IMR-90 (cell line): Measurements from ENCODE around the gene LTA. TPM values are rescaled to one million over a fixed set of nuclear protein-coding genes. Genes with fewer than 3 reads are reported as not detected.

Source experiments
- ATAC-seq: fragments of 200-7000 bp; cut with Tn5 transposase; 2 replicates; pipeline ENCODE4 v1.9.1; 2020; ENCODE audit warnings: low read depth, mild to moderate bottlenecking, moderate library complexity
- BruUV-seq: library from RNA; stranded (reverse); fragments of 400-500 nt; replicated peaks from 2 replicates; lab custom pipeline; 2021; lab: Mats Ljungman, UMichigan
- CTCF ChIA-PET: fragments of 300-600 bp; formaldehyde crosslinking; extraction: SDS; loops from one replicate; lab custom pipeline; 2021; ENCODE audit warnings: antibody characterized with exemption; lab: Yijun Ruan, JAX
- POLR2A ChIA-PET: fragments of 300-600 bp; sonication (Branson Sonifier 250); formaldehyde crosslinking; loops from one replicate; lab custom pipeline; 2022; ENCODE audit warnings: antibody characterized with exemption; ENCODE audit not compliant: unreplicated experiment; lab: Charles Lee
- DNase-seq: peaks from one replicate; pipeline ENCODE4 v3.0.0; 2013
- H2AFZ ChIP-seq: replicated peaks from 2 replicates; pipeline ENCODE3; 2013; ENCODE audit warnings: low read length, mild to moderate bottlenecking; ENCODE audit not compliant: poor library complexity
- H2AK5ac ChIP-seq: 2 replicates; pipeline ENCODE4 v1.6.1; 2013; ENCODE audit warnings: low read depth, low read length, inconsistent platforms
- H2AK9ac ChIP-seq: replicated peaks from 2 replicates; pipeline ENCODE3; 2013; ENCODE audit warnings: mild to moderate bottlenecking, low read depth, low read length, moderate library complexity; ENCODE audit not compliant: poor library complexity
- H2BK120ac ChIP-seq: 2 replicates; pipeline ENCODE4 v1.6.1; 2013; ENCODE audit warnings: low read depth, low read length, inconsistent platforms
- H2BK15ac ChIP-seq: 3 replicates; pipeline ENCODE4 v1.6.1; 2013; ENCODE audit warnings: low read depth, low read length, inconsistent platforms
- H2BK20ac ChIP-seq: 2 replicates; pipeline ENCODE4 v1.6.1; 2013; ENCODE audit warnings: low read depth, mild to moderate bottlenecking, inconsistent platforms, low read length, moderate library complexity
- H2BK5ac ChIP-seq: 2 replicates; pipeline ENCODE4 v1.6.1; 2013; ENCODE audit warnings: mild to moderate bottlenecking, low read depth, low read length, inconsistent platforms; ENCODE audit not compliant: poor library complexity, severe bottlenecking
- H3K14ac ChIP-seq: replicated peaks from 2 replicates; pipeline ENCODE4 v1.6.1; 2013; ENCODE audit warnings: low read depth, low read length, inconsistent platforms
- H3K18ac ChIP-seq: 2 replicates; pipeline ENCODE4 v1.6.1; 2013; ENCODE audit warnings: low read depth, low read length, control low read depth
- H3K23ac ChIP-seq: 2 replicates; pipeline ENCODE4 v1.6.1; 2013; ENCODE audit warnings: low read depth, low read length, inconsistent platforms
- H3K27ac ChIP-seq: 2 replicates; pipeline ENCODE4 v1.5.1; 2013; ENCODE audit warnings: mild to moderate bottlenecking, control low read depth, low read length; ENCODE audit not compliant: insufficient read depth
- H3K27me3 ChIP-seq: 2 replicates; pipeline ENCODE4 v1.6.1; 2013; ENCODE audit warnings: low read length; ENCODE audit not compliant: control insufficient read depth, insufficient read depth
- H3K36me3 ChIP-seq: 2 replicates; pipeline ENCODE4 v1.6.1; 2013; ENCODE audit warnings: low read length, mixed read lengths; ENCODE audit not compliant: control insufficient read depth, insufficient read depth
- H3K4ac ChIP-seq: 2 replicates; pipeline ENCODE4 v1.6.1; 2013; ENCODE audit warnings: low read depth, low read length, inconsistent platforms
- H3K4me1 ChIP-seq: 2 replicates; pipeline ENCODE4 v1.6.1; 2013; ENCODE audit warnings: low read length, mixed read lengths; ENCODE audit not compliant: control insufficient read depth, insufficient read depth
- H3K4me2 ChIP-seq: 2 replicates; pipeline ENCODE4 v1.6.1; 2013; ENCODE audit warnings: low read depth, mild to moderate bottlenecking, control low read depth, low read length, moderate library complexity
- H3K4me3 ChIP-seq: 2 replicates; pipeline ENCODE4 v1.5.1; 2013; ENCODE audit warnings: low read depth, mild to moderate bottlenecking, control low read depth, low read length, moderate library complexity; ENCODE audit not compliant: insufficient read depth
- H3K56ac ChIP-seq: 2 replicates; pipeline ENCODE4 v1.6.1; 2013; ENCODE audit warnings: low read length, inconsistent platforms; ENCODE audit not compliant: insufficient read depth; ENCODE audit errors: extremely low read depth
- H3K79me1 ChIP-seq, 2 experiments: 2 replicates each; pipeline ENCODE4 v1.6.1; 2013; ENCODE audit warnings: low read length in 2 of 2, inconsistent platforms in 1 of 2, low read depth in 1 of 2
- H3K9ac ChIP-seq: 2 replicates; pipeline ENCODE4 v1.6.1; 2013; ENCODE audit warnings: low read depth, low read length, control low read depth
- H3K9me1 ChIP-seq: 2 replicates; pipeline ENCODE4 v1.6.1; 2013; ENCODE audit warnings: low read length, inconsistent platforms; ENCODE audit not compliant: insufficient read depth
- H3K9me3 ChIP-seq: 2 replicates; pipeline ENCODE4 v1.6.1; 2013; ENCODE audit warnings: low read length; ENCODE audit not compliant: control insufficient read depth, insufficient read depth
- H4K20me1 ChIP-seq: 2 replicates; pipeline ENCODE4 v1.6.1; 2013; ENCODE audit warnings: low read length, inconsistent platforms; ENCODE audit not compliant: insufficient read depth
- H4K5ac ChIP-seq: 2 replicates; pipeline ENCODE4 v1.6.1; 2013; ENCODE audit warnings: mild to moderate bottlenecking, low read depth, low read length, control low read depth
- H4K8ac ChIP-seq, 2 experiments: 2 replicates each; pipeline ENCODE4 v1.6.1; 2013; ENCODE audit warnings: low read depth in 2 of 2, low read length in 2 of 2, control low read depth in 1 of 2, inconsistent platforms in 1 of 2
- H4K91ac ChIP-seq: 2 replicates; pipeline ENCODE4 v1.6.1; 2013; ENCODE audit warnings: low read depth, low read length, inconsistent platforms; ENCODE audit not compliant: insufficient read depth
- BHLHE40 ChIP-seq: fragments of 150-350 bp; IDR thresholded peaks from 2 replicates; pipeline ENCODE4 v1.6.1; 2016; ENCODE audit warnings: mild to moderate bottlenecking, low read depth, low read length
- CEBPB ChIP-seq: IDR thresholded peaks from 2 replicates; pipeline ENCODE4 v1.6.1; 2012; ENCODE audit warnings: low read depth, low read length, improper control_type of control experiment
- CHD1 ChIP-seq: IDR thresholded peaks from 2 replicates; pipeline ENCODE4 v1.6.1; 2012; ENCODE audit warnings: low read depth, low read length, improper control_type of control experiment
- FOS ChIP-seq: fragments of 150-350 bp; IDR thresholded peaks from 2 replicates; pipeline ENCODE4 v1.6.1; 2016; ENCODE audit warnings: low read depth, low read length
- MAFK ChIP-seq: IDR thresholded peaks from 2 replicates; pipeline ENCODE4 v1.6.1; 2012; ENCODE audit warnings: low read depth, low read length, improper control_type of control experiment
- MAZ ChIP-seq: IDR thresholded peaks from 2 replicates; pipeline ENCODE4 v1.6.1; 2012; ENCODE audit warnings: low read depth, mild to moderate bottlenecking, low read length, improper control_type of control experiment, moderate library complexity, borderline replicate concordance
- MXI1 ChIP-seq: IDR thresholded peaks from 2 replicates; pipeline ENCODE4 v1.6.1; 2012; ENCODE audit warnings: low read depth, mild to moderate bottlenecking, low read length, moderate library complexity, borderline replicate concordance
- NFE2L2 ChIP-seq: fragments of 150-350 bp; IDR thresholded peaks from 2 replicates; pipeline ENCODE4 v1.6.1; 2016; ENCODE audit warnings: low read depth, mild to moderate bottlenecking, low read length
- POLR2A ChIP-seq: IDR thresholded peaks from 2 replicates; pipeline ENCODE4 v1.6.1; 2012; ENCODE audit warnings: mild to moderate bottlenecking, low read depth, low read length
- RAD21 ChIP-seq: IDR thresholded peaks from 2 replicates; pipeline ENCODE4 v1.6.1; 2012; ENCODE audit warnings: low read length, improper control_type of control experiment
- RCOR1 ChIP-seq: IDR thresholded peaks from 2 replicates; pipeline ENCODE4 v1.6.1; 2012; ENCODE audit warnings: mild to moderate bottlenecking, low read length, improper control_type of control experiment; ENCODE audit not compliant: insufficient replicate concordance
- RFX5 ChIP-seq: IDR thresholded peaks from 2 replicates; pipeline ENCODE4 v1.8.0; 2012; ENCODE audit warnings: low read depth, mild to moderate bottlenecking, low read length, moderate library complexity
- SMC3 ChIP-seq: fragments of 150-350 bp; IDR thresholded peaks from 2 replicates; pipeline ENCODE4 v1.6.1; 2016; ENCODE audit warnings: low read depth, mild to moderate bottlenecking, antibody characterized with exemption, low read length, moderate library complexity
- USF2 ChIP-seq: fragments of 150-350 bp; IDR thresholded peaks from 2 replicates; pipeline ENCODE4 v1.6.1; 2017; ENCODE audit warnings: mild to moderate bottlenecking, antibody characterized with exemption, low read length, low read depth
- WGBS, 2 experiments: methylation state at CpG; one replicate each; pipeline versions ENCODE4 v1.1.5 to v1.1.7; 2013; ENCODE audit warnings: missing lambda C conversion rate in 2 of 2; ENCODE audit not compliant: insufficient read length in 1 of 2; ENCODE audit errors: extremely low coverage in 2 of 2; 5-methylcytosine and 5-hydroxymethylcytosine counted together
- dilution Hi-C: fragments of 300-500 bp; cut with HindIII; formaldehyde crosslinking; loops from one replicate; pipeline ENCODE4 v1.14.3; 2018; ENCODE audit warnings: low sequenced_read_pairs; ENCODE audit not compliant: unreplicated experiment
- in situ Hi-C: fragments of 300-500 bp; cut with MboI; formaldehyde crosslinking; loops from 3 replicates; pipeline ENCODE4 v1.14.3; 2019; ENCODE audit warnings: low sequenced_read_pairs, inconsistent platforms, mixed read lengths
- intact Hi-C: fragments of 100-400 bp; cut with micrococcal nuclease; formaldehyde crosslinking; loops from 2 replicates; pipeline ENCODE4 v1.10.0; 2022
- polyA plus RNA-seq, 3 experiments: library from polyadenylated mRNA; depleted of rRNA; stranded (reverse); fragments of >200 nt; gene quantifications; 2 replicates each; pipeline ENCODE4 v1.2.3, GENCODE V29; 2012; ENCODE audit warnings: low replicate concordance in 1 of 3
- total RNA-seq: library from RNA; depleted of rRNA; stranded (reverse); fragments of >200 nt; gene quantifications from 2 replicates; pipeline ENCODE4 v1.2.3, GENCODE V29; 2012
- TF ChIP-seq, protein P1 (sequence below): fragments of 150-350 bp; IDR thresholded peaks from 2 replicates; pipeline ENCODE4 v1.6.1; 2016; ENCODE audit warnings: low read depth, mild to moderate bottlenecking, low read length, moderate library complexity, borderline replicate concordance
- TF ChIP-seq, protein P2 (sequence below): conservative IDR thresholded peaks from 2 replicates; pipeline ENCODE4 v1.5.1; 2012; ENCODE audit warnings: mild to moderate bottlenecking, low read depth, low read length, improper control_type of control experiment

The LTA gene
- total and polyA plus RNA-seq, 2 of the 4 experiments (the other 2 are of a cell fraction), result not detected

DNA sequence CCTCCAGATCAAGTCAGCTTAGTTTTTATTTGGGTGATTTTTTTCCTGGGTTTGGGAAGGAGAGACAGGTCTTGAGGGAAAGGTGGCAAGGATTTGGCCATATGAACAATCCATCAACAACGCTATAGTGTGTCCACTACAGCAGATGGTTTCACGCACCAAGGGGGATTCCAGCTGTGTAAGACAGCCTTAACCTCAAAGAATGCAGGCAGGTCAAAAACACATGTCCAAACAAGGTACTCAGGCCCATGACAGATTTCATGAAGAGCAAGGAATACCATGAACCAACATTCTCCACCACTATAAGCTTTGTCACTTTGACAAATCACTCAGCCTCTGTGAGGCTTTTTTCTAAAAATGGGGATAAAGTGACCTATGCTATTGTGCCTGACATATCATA is 44.9 kb downstream of the LTA start:
- intact Hi-C loops, result no loop called here

More for the DNA sequence above, 44.9 kb downstream of the LTA start:
- WGBS, 2 experiments, result no CpG with 5 or more reads among the region's 2 CpGs
- H3K56ac ChIP-seq, result no peak overlapping the region
- H3K4me3 ChIP-seq, result no peak overlapping the region
- H3K27ac ChIP-seq, result no peak overlapping the region
- H2AK9ac ChIP-seq, result no peak overlapping the region
- H3K36me3 ChIP-seq, result no peaks in the 10 kb centered on the region; the same call in 1 of the 2 replicates
- no TSS peak for BruUV-seq
- H3K4ac ChIP-seq, result no peak overlapping the region
- H3K23ac ChIP-seq, result no peak overlapping the region
- no peak overlapping the region for H2AK5ac ChIP-seq
- peaks cover 0 to 8% of the 10 kb centered on the region in 2 experiments; a peak in 1 of 4 replicates for H3K79me1 ChIP-seq
- H2BK120ac ChIP-seq, result no peak overlapping the region
- no peak overlapping the region for H2BK5ac ChIP-seq
- no peaks in the 10 kb centered on the region for H3K4me1 ChIP-seq
- H3K9me1 ChIP-seq, result 0 out of 2 replicates have a peak, but pooled peaks cover 3% of the 10 kb centered on the region
- no peak overlapping the region for H3K9ac ChIP-seq
- in situ Hi-C loops, result no loop called here
- TF ChIP-seq RFX5 (no peak), FOS (no peak), USF2 (no peak), RAD21 (no peak), MAFK (no peak), CEBPB (no peak), MAZ (no peak), NFE2L2 (no peak), RCOR1 (no peak), BHLHE40 (no peak), POLR2A (no peak), SMC3 (no peak), MXI1 (no peak), CHD1 (no peak)
- TF ChIP-seq, protein P1, sequence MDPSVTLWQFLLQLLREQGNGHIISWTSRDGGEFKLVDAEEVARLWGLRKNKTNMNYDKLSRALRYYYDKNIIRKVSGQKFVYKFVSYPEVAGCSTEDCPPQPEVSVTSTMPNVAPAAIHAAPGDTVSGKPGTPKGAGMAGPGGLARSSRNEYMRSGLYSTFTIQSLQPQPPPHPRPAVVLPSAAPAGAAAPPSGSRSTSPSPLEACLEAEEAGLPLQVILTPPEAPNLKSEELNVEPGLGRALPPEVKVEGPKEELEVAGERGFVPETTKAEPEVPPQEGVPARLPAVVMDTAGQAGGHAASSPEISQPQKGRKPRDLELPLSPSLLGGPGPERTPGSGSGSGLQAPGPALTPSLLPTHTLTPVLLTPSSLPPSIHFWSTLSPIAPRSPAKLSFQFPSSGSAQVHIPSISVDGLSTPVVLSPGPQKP, result no peak
- TF ChIP-seq, protein P2, sequence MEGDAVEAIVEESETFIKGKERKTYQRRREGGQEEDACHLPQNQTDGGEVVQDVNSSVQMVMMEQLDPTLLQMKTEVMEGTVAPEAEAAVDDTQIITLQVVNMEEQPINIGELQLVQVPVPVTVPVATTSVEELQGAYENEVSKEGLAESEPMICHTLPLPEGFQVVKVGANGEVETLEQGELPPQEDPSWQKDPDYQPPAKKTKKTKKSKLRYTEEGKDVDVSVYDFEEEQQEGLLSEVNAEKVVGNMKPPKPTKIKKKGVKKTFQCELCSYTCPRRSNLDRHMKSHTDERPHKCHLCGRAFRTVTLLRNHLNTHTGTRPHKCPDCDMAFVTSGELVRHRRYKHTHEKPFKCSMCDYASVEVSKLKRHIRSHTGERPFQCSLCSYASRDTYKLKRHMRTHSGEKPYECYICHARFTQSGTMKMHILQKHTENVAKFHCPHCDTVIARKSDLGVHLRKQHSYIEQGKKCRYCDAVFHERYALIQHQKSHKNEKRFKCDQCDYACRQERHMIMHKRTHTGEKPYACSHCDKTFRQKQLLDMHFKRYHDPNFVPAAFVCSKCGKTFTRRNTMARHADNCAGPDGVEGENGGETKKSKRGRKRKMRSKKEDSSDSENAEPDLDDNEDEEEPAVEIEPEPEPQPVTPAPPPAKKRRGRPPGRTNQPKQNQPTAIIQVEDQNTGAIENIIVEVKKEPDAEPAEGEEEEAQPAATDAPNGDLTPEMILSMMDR, result no peak
- CTCF ChIA-PET, result no interaction called here
- H3K18ac ChIP-seq, result no peak overlapping the region
- H4K20me1 ChIP-seq, result peaks cover 11% of the 10 kb centered on the region
- peaks cover 3% of the 10 kb centered on the region for H3K27me3 ChIP-seq
- no peak overlapping the region for H3K4me2 ChIP-seq
- H3K14ac ChIP-seq, result no peak overlapping the region
- H4K5ac ChIP-seq, result no peak overlapping the region
- H2AFZ ChIP-seq, result no peak overlapping the region
- H2BK15ac ChIP-seq, result no peak overlapping the region
- no peaks in the 10 kb centered on the region for H3K9me3 ChIP-seq
- dilution Hi-C loops, result no loop called here
- no peak overlapping the region for H2BK20ac ChIP-seq
- DNase-seq (no peak), ATAC-seq (no peak)
- H4K91ac ChIP-seq, result no peak overlapping the region
- POLR2A ChIA-PET, result no interaction called here
- no peak overlapping the region for H4K8ac ChIP-seq
